DOHH2 (cell line): ENCODE measurements around the gene GNPTG.

Experiments
- H3F3A ChIP-seq: fragments of 200-600 bp; sonication (generic), shearing (Covaris generic); 2 replicates; pipeline ENCODE4 v1.6.0; 2016; ENCODE audit warnings: antibody characterized with exemption, mild to moderate bottlenecking; ENCODE audit not compliant: control insufficient read depth, insufficient read depth
- H3K27ac ChIP-seq: fragments of 200-600 bp; sonication (generic); 2 replicates; pipeline ENCODE4 v1.5.1; 2014; ENCODE audit warnings: low read depth, mild to moderate bottlenecking, low read length, moderate library complexity
- H3K27me3 ChIP-seq: fragments of 200-600 bp; sonication (generic); 2 replicates; pipeline ENCODE4 v1.6.1; 2014; ENCODE audit warnings: mild to moderate bottlenecking, low read length, mixed read lengths; ENCODE audit not compliant: control insufficient read depth
- H3K36me3 ChIP-seq: fragments of 200-600 bp; sonication (generic); 2 replicates; pipeline ENCODE4 v1.6.1; 2014; ENCODE audit warnings: mild to moderate bottlenecking, low read length, moderate library complexity, mixed read lengths; ENCODE audit not compliant: control insufficient read depth
- H3K4me1 ChIP-seq: fragments of 200-600 bp; sonication (generic); 2 replicates; pipeline ENCODE4 v1.6.1; 2014; ENCODE audit warnings: mild to moderate bottlenecking, low read length, mixed read lengths; ENCODE audit not compliant: control insufficient read depth
- H3K4me2 ChIP-seq: fragments of 200-600 bp; sonication (generic); 2 replicates; pipeline ENCODE4 v1.6.0; 2014; ENCODE audit warnings: mild to moderate bottlenecking, low read length, moderate library complexity
- H3K4me3 ChIP-seq: fragments of 200-600 bp; sonication (generic); 2 replicates; pipeline ENCODE4 v1.5.1; 2014; ENCODE audit warnings: mild to moderate bottlenecking, low read length, mixed read lengths
- H3K79me2 ChIP-seq: fragments of 200-600 bp; sonication (generic); 2 replicates; pipeline ENCODE4 v1.6.1; 2014; ENCODE audit warnings: mild to moderate bottlenecking, low read length, mixed read lengths; ENCODE audit not compliant: control insufficient read depth
- H3K9me2 ChIP-seq: fragments of 200-600 bp; sonication (generic); replicated peaks from 2 replicates; pipeline ENCODE4 v1.6.1; 2014; ENCODE audit warnings: mild to moderate bottlenecking, low read length, mixed read lengths; ENCODE audit not compliant: control insufficient read depth
- H3K9me3 ChIP-seq: fragments of 200-600 bp; sonication (generic); 2 replicates; pipeline ENCODE4 v1.6.1; 2014; ENCODE audit warnings: antibody characterized with exemption, low read length, mixed read lengths; ENCODE audit not compliant: control insufficient read depth, insufficient read depth
- H4K20me1 ChIP-seq: fragments of 200-600 bp; sonication (generic); 2 replicates; pipeline ENCODE4 v1.6.0; 2014; ENCODE audit warnings: low read depth, mild to moderate bottlenecking, antibody characterized with exemption, low read length, moderate library complexity; ENCODE audit not compliant: control insufficient read depth, insufficient read depth
- CTCF ChIP-seq: fragments of 200-600 bp; sonication (generic); IDR thresholded peaks from one replicate; pipeline ENCODE4 v1.5.1; 2014; ENCODE audit warnings: antibody characterized with exemption, mild to moderate bottlenecking, low read depth, low read length; ENCODE audit not compliant: poor library complexity, severe bottlenecking
- EZH2phosphoT487 ChIP-seq: fragments of 200-600 bp; sonication (generic); IDR thresholded peaks from 2 replicates; pipeline ENCODE4 v1.6.1; 2017; ENCODE audit warnings: borderline replicate concordance, mild to moderate bottlenecking, antibody characterized with exemption, low read length, moderate library complexity, mixed read lengths

The GNPTG gene

GRCh38 chr16:1375298-1375640 is 23.5 kb downstream of the GNPTG start:
- Histone ChIP-seq H3K27ac (no peak overlapping the region), H3K79me2 (no peaks in the 10 kb centered on the region), H3K9me2 (no peaks in the 10 kb centered on the region), H3K4me1 (peaks cover 14% of the 10 kb centered on the region), H4K20me1 (no peaks in the 10 kb centered on the region), H3K4me3 (no peak overlapping the region), H3F3A (no peaks in the 10 kb centered on the region), H3K9me3 (no peaks in the 10 kb centered on the region), H3K27me3 (no peaks in the 10 kb centered on the region), H3K36me3 (no peaks in the 10 kb centered on the region), H3K4me2 (no peak overlapping the region)
- TF ChIP-seq EZH2phosphoT487: no peak

- Histone ChIP-seq H3K4me1 (peaks cover 14% of the 10 kb centered on the region), H3K79me2 (no peaks in the 10 kb centered on the region), H3K27me3 (no peaks in the 10 kb centered on the region), H3K36me3 (no peaks in the 10 kb centered on the region), H3K4me2 (no peak overlapping the region), H3K27ac (no peak overlapping the region), H4K20me1 (no peaks in the 10 kb centered on the region), H3K4me3 (no peak overlapping the region), H3K9me2 (no peaks in the 10 kb centered on the region), H3F3A (no peaks in the 10 kb centered on the region), H3K9me3 (no peaks in the 10 kb centered on the region)
- TF ChIP-seq CTCF (no peak), EZH2phosphoT487 (no peak)
Measured at GRCh38 chr16:1375741-1376410, 24.1 kb downstream of the GNPTG start.

GRCh38 chr16:1377406-1378010 is 25.8 kb downstream of the GNPTG start:
- H4K20me1 ChIP-seq: no peaks in the 10 kb centered on the region
- H3K79me2 ChIP-seq: no peaks in the 10 kb centered on the region
- peaks cover 14% of the 10 kb centered on the region for H3K4me1 ChIP-seq
- TF ChIP-seq CTCF: no peak
- no peak for TF ChIP-seq EZH2phosphoT487
- no peaks in the 10 kb centered on the region for H3F3A ChIP-seq
- no peaks in the 10 kb centered on the region for H3K36me3 ChIP-seq
- H3K4me3 ChIP-seq: no peak overlapping the region
- no peaks in the 10 kb centered on the region for H3K27me3 ChIP-seq
- no peaks in the 10 kb centered on the region for H3K9me3 ChIP-seq
- no peak overlapping the region for H3K27ac ChIP-seq
- no peak overlapping the region for H3K4me2 ChIP-seq
- no peaks in the 10 kb centered on the region for H3K9me2 ChIP-seq

GRCh38 chr16:1378087-1378803 is 26.5 kb downstream of the GNPTG start:
- H3K4me2 ChIP-seq: peak overlapping the region; percentile 80
- no peaks in the 10 kb centered on the region for H3K79me2 ChIP-seq
- peak overlapping the region; percentile 77 for H3K4me3 ChIP-seq
- no peaks in the 10 kb centered on the region for H4K20me1 ChIP-seq
- no peaks in the 10 kb centered on the region for H3F3A ChIP-seq
- TF ChIP-seq CTCF (no peak), EZH2phosphoT487 (no peak)
- no peaks in the 10 kb centered on the region for H3K9me2 ChIP-seq
- no peak overlapping the region for H3K27ac ChIP-seq
- no peaks in the 10 kb centered on the region for H3K36me3 ChIP-seq
- H3K4me1 ChIP-seq: peaks cover 14% of the 10 kb centered on the region
- no peaks in the 10 kb centered on the region for H3K27me3 ChIP-seq
- no peaks in the 10 kb centered on the region for H3K9me3 ChIP-seq
